Ishikawa (cell line): ENCODE data around the gene SALL3.

Source experiments
- CEBPB ChIP-seq: IDR thresholded peaks from 2 replicates; pipeline ENCODE4 v1.6.1; 2012
- CREB1 ChIP-seq: IDR thresholded peaks from 2 replicates; pipeline ENCODE4 v1.6.1; 2012; ENCODE audit warnings: low read depth
- EGR1 ChIP-seq: IDR thresholded peaks from 2 replicates; pipeline ENCODE4 v1.6.1; 2012
- EP300 ChIP-seq: IDR thresholded peaks from 2 replicates; pipeline ENCODE4 v1.6.1; 2012; ENCODE audit warnings: borderline replicate concordance
- FOXM1 ChIP-seq: IDR thresholded peaks from 2 replicates; pipeline ENCODE4 v1.6.1; 2012; ENCODE audit warnings: low read depth, borderline replicate concordance
- NFIC ChIP-seq: IDR thresholded peaks from 2 replicates; pipeline ENCODE4 v1.6.1; 2012
- RAD21 ChIP-seq: IDR thresholded peaks from 2 replicates; pipeline ENCODE4 v1.6.1; 2012; ENCODE audit warnings: low read depth
- REST ChIP-seq: IDR thresholded peaks from 2 replicates; pipeline ENCODE4 v1.6.1; 2012; ENCODE audit warnings: low read depth, mild to moderate bottlenecking
- TAF1 ChIP-seq: IDR thresholded peaks from 2 replicates; pipeline ENCODE4 v1.6.1; 2012; ENCODE audit warnings: low read depth, mild to moderate bottlenecking
- TEAD4 ChIP-seq: IDR thresholded peaks from 2 replicates; pipeline ENCODE4 v1.6.1; 2012
- YY1 ChIP-seq: IDR thresholded peaks from 2 replicates; pipeline ENCODE4 v1.6.1; 2012; ENCODE audit warnings: low read depth
- ZBTB7A ChIP-seq: IDR thresholded peaks from 2 replicates; pipeline ENCODE4 v1.6.1; 2012; ENCODE audit warnings: low read depth
- TF ChIP-seq, protein P1 (sequence below): IDR thresholded peaks from 2 replicates; pipeline ENCODE4 v1.6.1; 2012
- TF ChIP-seq, protein P2 (sequence below): IDR thresholded peaks from 2 replicates; pipeline ENCODE4 v1.6.1; 2012

DNA sequence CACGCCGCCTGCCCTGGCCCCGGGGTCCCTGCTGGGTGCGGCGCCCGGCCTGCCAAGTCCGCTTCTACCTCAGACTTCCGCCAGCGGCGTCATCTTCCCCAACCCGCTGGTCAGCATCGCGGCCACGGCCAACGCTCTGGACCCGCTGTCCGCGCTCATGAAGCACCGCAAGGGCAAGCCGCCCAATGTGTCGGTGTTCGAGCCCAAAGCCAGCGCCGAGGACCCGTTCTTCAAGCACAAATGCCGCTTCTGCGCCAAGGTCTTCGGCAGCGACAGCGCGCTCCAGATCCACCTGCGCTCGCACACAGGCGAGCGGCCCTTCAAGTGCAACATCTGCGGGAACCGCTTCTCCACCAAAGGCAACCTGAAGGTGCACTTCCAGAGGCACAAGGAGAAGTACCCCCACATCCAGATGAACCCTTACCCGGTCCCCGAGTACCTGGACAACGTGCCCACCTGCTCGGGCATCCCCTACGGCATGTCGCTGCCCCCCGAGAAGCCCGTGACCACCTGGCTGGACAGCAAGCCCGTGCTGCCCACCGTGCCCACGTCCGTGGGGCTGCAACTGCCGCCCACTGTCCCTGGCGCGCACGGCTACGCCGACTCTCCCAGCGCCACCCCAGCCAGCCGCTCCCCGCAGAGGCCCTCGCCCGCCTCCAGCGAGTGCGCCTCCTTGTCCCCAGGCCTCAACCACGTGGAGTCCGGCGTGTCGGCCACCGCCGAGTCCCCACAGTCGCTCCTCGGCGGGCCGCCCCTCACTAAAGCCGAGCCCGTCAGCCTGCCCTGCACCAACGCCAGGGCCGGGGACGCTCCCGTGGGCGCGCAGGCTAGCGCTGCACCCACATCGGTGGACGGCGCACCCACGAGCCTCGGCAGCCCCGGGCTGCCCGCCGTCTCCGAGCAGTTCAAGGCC lies 13.7 kb downstream of the SALL3 start:
- TF ChIP-seq NFIC = no peak
- TF ChIP-seq CREB1 = no peak
- TF ChIP-seq TAF1 = no peak
- TF ChIP-seq, protein P1, sequence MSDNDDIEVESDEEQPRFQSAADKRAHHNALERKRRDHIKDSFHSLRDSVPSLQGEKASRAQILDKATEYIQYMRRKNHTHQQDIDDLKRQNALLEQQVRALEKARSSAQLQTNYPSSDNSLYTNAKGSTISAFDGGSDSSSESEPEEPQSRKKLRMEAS = no peak
- no peak for TF ChIP-seq REST
- TF ChIP-seq TEAD4 = no peak
- TF ChIP-seq, protein P2, sequence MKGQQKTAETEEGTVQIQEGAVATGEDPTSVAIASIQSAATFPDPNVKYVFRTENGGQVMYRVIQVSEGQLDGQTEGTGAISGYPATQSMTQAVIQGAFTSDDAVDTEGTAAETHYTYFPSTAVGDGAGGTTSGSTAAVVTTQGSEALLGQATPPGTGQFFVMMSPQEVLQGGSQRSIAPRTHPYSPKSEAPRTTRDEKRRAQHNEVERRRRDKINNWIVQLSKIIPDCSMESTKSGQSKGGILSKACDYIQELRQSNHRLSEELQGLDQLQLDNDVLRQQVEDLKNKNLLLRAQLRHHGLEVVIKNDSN = no peak
- no peak for TF ChIP-seq FOXM1
- no peak for TF ChIP-seq YY1
- TF ChIP-seq EP300 = no peak
- TF ChIP-seq RAD21 = no peak
- TF ChIP-seq ZBTB7A = no peak
- TF ChIP-seq EGR1 = no peak
- TF ChIP-seq CEBPB = no peak
